NCI-H2196 treated with DMSO at 0.1 percent for 48 hours (cell line): ENCODE measurements around the gene MPND.
"Not testable (repeated sequence)": the region's sequence is repeated elsewhere in the genome, so short reads cannot be mapped to it uniquely, and the experiment has no call there.

ENCODE experiments used
- DNase-seq: peaks from one replicate; lab custom pipeline; 2025; ENCODE audit not compliant: unreplicated experiment; lab: John Stamatoyannopoulos, UW

Gene MPND

DNA sequence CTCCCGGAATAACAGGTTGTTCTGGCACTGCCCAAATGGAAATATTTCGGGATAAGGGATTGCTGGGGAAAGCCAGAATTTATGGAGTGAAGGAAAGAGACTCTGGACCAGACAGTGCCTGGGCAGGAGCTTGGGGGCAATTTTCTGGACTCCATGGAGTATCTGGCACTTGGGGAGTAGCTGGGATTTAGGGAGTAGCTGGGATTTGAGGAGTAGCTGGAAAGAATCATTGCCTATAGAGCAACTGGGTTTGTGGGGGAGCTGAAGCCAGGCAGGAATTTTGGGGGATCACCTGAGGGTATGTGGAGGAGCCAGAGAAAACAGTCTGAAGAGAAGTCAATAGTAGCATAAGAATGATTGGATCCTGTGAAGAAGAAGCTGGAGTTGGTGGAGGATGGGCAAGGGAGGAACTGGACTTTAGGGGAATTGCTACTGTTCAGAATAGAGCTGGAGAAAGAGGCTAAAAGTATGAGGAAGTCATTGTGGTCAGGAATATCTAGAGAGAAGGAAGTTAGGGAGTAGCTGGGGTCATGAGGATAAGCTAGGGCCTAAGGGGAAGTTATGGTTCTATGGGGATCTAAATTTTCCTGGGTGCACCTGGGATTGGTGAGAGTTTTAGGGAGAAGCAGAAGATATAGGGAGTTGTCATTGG is 24.2 kb upstream of the MPND start:
- no peak for DNase-seq

DNA sequence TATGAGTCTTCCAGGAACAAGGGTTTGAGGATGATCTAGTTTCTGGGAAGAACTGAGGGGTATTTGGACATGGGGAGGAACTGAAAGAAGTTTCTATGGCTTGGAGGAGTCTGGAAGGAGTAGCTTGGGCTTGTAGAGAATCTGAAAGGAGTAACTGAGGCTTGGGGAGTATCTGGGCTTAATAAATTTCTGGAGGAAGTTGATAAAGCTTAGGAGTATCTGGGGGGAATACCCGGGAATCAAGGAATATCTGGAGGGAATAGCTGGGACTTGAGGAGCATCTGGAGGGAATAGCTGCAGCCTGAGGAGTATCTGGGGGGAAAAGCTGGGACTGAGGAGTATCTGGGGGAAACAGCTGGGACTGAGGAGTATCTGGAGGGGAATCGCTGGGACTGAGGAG is 22.9 kb upstream of the MPND start:
- DNase-seq: no peak

DNA sequence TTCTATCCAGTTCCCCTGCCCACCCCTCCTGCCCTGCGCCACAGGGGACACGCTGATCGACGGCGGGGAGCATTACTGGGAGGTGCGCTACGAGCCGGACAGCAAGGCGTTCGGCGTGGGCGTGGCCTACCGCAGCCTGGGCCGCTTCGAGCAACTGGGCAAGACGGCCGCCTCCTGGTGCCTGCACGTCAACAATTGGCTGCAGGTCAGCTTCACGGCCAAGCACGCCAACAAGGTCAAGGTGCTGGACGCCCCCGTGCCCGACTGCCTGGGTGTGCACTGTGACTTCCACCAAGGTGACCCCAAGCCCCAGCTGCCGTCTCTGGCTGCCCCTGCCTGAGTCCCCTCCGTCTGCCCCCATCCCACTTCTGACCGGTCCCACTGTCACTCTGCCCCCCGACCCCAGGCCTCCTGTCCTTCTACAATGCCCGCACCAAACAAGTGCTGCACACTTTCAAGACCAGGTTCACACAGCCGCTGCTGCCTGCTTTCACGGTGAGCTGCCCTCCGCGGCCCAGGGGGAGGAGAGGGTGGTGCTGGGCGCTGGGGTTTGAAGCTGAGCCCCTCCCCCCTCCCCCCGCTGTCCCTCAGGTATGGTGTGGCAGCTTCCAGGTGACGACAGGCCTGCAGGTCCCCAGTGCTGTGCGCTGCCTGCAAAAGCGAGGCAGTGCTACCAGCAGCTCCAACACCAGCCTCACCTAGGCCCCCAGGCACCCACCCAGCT is 20.3 kb upstream of the MPND start:
- DNase-seq: no peak

DNA sequence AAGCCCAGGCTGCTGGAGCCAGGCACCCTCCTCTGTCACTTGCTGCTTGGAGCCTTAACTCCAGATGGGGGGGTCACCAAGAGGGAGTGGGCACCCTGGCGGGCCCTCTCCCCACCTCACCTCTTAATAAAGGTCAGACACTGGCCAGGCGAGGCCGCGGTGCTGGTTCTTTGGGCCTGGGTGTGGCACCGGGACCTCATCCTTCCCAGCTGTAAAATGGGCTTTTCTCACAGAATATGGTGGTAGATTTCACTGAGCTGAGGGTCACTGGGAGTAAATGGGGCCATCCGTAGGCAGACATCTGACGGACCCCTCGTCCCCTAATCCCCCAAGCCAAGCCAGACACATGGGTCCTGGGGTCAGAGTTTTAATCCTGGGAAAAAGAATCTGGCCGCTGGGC is 19.7 kb upstream of the MPND start:
- no peak for DNase-seq

DNA sequence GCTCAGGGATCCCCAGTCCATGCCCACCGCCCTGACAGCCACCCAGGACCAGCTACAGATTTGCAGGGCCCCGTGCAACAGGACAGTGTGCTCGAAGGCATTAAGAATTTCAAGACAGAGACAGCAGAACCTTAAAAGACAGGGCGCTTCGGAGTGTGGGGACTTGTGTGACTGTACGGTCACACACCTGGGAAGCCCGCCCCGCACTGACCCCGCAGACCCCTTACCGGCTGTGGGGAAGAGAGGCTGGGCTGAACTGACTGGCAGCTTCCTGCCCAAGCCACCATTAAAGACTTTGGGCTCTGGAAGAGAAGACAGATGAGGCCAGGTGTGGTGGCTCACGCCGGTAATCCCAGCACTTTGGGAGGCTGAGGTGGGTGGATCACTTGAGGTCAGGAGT is 19.1 kb upstream of the MPND start:
- no peak for DNase-seq

DNA sequence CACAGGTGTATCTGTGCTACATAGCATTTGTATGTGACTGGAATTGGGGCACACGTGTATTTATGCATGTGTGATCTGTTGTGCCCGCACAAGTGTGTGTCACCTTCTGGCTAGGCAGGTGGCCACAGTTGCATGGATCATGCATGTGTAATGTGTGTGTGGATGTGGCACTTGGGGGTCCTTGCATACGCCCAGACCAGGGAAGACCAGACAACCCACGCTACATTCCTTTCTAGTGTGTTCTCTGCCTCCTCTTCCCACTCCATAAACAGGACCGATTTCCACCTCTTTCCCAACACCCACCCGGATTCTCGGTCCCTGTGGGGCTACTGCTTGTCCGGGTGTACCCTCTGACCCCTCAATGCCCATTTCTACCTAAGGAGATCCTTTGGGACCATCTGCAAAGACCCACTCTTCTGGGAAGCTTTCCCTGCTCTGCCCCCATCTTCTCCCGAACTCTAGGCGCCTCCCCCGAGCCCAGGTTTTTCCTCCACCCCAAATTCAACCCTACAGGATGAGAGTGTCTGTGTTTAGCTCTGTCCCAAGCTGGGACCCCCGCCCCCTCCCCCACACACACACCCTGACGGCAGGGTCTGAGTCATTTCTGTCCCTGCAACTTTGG is 17.0 kb upstream of the MPND start:
- DNase-seq: no peak

DNA sequence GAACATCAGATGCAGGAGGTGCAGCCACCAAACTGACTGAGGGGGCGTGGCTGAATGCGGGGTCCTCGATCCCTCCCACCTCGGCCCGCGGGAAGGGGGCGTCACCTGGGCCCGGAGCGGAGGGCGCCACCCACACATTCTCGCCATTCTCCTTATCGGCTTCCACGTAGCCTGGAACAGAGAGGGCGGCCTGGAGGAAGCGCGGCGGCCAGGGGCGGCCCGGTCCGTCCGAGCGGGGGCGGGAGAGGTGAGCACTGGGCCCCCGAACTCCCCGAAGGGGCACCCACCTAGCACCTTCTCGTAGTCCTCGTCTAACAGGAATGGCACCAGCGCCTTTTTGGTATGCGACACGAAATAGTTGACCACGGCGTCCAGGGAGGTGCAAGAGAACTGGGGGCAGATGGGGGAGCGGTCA is 16.5 kb upstream of the MPND start:
- DNase-seq: no peak

DNA sequence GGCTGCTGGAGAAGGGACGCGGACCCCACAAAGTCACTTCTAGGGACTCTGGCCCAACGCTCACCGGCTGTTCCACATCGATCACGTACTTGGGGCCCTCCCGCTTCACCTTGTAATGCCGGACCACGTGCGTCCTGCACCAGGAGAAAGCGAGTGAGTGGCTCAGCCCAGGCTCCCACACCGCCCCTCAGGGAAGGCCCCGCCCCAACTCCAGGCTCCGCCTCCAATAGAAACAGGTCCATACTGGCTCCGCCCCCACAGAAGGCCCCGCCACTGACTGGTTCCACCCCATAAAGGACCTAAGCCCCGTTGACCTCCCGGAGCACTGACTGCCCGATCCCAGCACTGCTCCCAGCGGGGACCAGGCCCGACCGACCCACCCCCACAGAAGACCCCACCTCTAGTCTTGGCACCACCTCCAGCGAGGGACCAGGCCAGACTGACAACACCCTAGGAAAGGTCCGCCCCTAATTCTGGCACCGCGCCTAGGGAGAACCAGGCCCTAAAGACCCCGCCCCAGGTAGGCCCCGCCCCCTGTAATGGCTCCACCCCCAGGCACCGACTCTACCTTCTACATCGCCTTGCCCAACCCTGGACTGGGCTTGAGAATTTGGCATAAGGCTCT is 16.0 kb upstream of the MPND start:
- no peak for DNase-seq

DNA sequence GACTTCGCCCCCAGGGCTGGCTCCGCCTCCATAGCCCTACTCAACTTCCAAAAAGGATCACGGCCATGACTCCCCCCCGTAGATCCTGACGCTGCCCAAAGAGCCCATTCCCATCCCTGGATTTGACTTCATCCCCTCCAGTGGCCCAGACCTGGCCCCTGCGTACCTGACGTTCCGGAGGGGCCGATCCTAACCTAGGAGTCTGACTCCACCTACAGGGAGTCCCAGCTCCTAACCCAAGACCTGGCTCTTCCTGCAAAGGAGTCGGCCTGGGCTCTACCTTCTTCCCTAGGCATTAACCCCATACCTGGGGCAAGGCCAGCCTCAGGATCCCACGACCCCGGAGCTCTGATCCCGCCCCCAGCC is 15.5 kb upstream of the MPND start:
- DNase-seq: no peak

DNA sequence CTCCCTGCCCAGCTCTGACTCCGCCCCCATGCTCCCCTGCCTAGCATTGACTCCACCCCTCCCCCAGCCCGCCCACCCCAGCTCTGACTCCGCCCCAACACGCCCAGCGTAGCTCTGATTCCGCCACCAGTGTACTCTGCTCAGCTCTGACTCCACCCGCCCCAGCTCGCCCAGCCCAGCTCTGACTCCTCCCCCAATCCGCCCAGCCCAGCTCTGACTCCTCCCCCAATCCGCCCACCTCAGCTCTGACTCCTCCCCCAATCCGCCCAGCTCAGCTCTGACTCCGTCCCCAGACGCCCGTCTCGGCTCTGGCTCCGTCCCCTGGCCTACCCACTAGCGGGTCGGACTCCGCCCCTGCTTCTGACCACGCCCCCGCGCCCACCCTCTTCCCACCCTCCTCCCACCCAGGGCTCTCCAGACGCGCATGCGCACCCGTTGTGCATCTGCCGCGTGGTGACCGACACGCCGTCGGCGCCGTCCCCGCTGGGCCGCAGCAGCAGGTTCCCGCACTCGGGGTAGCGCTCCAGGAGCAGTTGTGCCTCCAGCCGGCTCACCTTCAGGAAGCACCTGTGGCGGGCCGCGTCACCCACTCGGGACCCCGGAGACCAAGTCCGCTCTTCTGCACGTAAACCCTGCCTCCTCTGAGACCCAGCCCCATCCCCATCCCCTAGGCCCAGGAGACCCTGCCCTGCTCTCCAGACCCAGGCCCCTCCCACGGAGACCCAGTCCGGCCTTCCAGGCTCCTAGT is 14.9 kb upstream of the MPND start:
- no peak for DNase-seq

DNA sequence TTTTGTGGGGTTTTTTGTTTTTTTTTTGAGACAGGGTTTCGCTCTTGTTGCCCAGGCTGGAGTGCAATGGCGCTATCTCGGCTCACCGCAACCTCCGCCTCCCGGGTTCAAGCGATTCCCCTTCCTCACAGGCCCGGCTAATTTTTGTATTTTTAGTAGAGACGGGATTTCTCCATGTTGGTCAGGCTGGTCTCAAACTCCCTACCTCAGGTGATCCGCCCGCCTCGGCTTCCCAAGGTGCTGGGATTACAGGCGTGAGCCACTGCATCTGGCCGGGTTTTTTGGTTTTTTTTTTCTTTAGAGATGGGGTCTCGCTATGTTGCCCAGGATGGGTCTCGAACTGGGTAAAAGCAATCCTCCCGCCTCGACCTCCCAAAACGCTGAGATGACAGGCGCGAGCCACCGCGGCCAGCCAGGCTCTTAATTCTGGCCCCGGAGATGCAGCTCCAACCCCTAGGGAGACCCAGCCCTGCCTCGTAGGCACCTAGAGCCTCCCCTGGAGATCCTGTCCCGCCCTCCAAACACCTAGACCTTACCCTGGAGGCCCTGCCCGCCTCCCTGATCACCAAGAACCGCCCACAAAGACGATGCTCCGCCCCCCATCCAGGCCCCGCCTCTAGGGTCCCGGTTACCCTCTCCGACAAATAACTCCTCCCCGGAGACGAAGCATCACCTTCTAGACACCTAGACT is 14.2 kb upstream of the MPND start:
- DNase-seq: not testable (repeated sequence)

DNA sequence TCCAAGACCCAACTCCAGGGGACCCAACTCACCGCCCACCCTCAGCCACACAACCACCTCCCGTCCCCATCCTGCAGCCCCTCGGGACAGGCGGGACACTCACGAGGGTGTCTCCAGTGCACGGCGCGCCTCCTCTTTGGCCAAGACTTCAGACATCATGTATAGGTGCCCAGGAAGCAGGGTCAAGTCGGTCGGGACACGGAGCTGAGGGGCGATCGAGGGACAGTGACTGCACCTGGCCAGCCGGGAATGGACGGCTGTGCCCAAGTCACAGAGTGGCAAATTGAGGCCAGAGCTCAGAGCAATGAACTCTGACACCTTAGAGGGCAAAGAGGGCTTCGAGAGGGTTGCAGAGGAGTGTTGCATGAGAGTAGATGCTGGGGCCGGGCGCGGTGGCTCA is 13.5 kb upstream of the MPND start:
- DNase-seq: no peak

DNA sequence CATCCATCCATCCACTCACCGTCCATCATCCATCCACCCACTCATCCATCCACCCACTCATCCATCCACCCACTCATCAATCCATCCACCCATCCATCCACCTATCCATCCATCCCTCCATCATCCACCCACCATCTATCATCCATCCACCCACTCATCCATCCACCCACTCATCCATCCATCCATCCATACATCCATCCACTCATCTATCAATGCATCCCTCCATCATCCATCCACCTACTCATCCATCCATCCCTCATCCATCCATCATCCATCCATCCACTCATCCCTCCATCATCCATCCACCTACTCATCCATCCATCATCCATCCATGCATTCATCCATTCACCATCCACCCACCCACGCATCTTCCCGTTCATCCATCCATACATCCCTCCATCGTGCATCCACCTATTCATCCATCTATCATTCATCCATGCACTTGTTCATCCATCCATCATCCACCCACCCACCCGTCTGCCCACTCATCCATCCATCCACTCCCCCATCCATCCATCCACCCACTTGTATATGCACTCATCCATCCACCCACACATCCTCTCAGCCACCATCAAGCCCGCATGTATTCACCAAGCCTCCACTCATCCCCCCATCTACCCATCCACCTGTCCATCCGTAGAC is 8.3 kb upstream of the MPND start:
- no peak for DNase-seq

DNA sequence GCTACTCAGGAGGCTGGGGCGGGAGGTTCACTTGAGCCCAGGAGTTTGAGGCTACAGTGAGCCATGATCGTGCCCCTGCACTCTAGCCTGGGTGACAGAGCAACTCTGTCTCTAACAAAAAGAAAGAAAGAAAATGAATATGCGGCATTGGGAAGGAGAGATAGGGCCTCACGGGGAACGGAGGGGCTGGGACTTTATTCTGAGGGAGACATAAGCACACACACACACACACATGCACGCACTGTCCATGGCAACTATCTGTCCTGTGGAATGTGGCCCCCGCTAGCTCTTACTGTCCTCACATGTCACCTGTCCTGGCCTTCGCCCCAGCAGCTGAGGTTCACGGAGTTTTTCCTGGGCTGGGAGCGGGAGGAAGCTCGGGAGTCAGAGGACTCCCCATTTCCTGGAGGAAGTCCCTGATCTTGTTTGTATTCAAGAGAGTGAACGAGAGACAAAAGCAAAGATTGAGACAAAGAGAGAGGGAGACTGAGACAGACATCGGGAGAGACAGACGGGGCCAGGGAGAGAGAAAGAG is 5.4 kb upstream of the MPND start:
- DNase-seq: no peak

DNA sequence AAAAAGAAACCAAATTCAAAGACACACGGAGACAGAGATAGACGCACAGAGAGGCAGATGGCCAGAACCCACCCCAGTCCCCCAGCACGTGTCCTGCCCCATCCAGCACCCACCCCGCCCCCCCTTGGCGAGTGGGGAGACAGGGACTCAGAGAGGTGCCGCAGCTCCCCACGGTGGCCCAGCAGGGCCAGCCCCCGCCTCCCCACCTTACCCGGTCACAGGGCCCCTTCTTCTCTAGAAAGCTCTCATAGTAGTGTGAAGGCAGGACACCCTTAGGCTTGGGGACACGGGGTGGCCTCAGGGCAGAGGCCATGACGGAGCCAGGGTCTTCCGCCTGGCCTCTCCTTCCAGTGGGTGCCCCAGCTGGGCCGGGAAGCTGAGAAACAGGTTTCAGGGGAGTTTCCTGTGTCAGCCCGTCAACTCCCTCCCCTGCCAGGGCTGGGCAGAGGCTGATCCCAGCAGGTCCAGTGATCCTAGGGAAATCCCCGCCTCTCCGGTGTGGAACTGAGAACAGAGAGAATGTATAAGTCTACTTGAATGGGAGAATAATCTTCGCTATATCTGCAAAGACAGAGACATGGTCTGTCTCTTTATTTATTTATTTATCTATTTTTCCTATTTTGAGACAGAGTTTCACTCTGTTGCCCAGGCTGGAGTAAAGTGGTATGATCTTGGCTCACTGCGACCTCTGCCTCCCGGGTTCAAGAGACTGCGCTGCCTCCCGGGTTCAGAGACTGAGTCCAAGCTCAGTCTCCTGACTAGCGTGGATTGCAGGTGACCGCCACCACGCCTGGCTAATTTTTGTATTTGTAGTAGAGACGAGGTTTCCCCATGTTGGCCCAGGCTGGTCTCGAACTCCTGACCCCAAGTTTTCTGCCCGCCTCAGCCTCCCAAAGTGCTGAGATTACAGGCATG is 4.7 kb upstream of the MPND start, which contains the start of gene STAP2:
Gene STAP2, minus strand, starts transcription at position 387 of the 915 bp plus-strand sequence. Its CDS starts 74 bp downstream, at position 313.
- DNase-seq: peak; percentile 12

DNA sequence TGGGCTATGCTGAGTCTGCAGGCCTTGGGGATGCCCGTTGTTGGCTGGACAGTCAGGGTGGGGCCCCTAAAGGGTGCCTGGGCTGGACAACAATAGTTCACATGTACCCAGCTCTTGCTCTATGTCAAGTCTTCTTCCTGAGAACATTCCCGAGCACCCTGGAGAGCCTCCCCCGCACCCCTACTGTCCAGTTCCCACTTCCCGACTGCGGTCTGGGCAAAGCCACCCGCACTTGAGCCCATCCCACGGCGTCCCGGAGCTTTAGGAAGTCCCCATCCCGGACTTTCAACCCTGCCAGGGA is 1.1 kb upstream of the MPND start:
- no peak for DNase-seq

DNA sequence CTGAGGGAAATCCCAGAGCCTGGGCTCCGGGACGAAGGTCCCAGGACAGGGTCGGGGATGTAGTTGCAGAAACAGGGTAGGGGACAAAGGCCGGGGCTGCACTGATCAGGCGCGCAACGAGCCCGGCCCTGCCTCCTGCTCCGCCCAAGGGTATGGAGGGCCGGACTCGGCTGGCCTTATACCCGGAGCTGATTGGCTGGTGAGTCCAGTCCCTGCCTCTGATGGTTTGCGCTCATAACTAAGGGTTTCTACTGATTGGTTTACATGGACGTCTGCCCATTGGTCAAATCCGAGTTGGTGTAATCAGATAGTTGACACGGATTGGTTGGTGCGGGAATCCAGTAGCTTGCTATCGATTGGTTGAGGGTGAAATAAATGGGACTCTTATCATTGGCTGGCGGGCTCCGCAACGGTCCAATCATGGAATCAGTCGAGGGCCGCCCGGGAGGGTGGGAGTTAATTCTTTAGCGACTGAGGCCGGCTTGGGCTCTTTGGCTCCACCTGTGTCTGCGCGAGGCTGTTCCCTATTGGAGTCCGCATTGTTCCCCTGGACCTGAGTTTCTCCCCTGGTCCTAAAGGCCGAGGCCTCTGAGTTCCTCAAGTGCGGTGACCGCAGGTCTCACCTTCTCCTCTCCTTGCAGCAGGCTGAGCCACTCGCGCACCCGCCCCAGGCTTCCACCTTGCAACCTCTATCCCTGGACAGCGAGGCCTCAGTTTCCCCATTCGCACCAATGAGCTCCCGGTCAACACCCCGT is 570 bp upstream of the MPND start:
- DNase-seq: peak; percentile 100

DNA sequence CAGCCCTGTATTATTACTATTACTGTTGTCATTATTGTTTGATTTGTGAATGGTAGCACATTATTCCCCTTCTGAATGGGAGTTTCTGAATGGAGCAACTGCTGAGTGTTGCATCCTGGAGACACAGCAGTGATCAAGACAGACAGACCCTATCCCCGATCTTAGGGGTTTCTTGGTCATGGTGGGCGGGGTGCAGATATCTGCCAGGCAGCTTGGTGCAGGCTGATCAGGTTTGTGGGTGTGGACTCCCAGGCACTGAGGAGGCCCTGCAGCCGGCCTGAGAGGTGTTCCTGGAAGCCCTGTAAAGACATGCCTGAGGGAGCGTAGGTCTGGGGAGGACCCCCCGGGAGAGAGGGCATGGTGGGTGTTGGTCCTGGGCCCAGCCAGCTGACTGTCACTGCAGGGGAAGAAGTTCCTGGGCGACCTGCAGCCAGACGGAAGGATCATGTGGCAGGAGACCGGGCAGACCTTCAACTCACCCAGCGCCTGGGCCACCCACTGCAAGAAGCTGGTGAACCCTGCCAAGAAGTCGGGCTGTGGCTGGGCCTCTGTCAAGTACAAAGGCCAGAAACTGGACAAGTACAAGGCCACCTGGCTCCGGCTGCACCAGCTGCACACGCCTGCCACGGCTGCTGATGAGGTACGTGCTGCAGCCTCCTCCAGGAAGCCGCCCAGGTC is 2.1 kb downstream of the MPND start:
- DNase-seq: no peak
